ENCODE data around the gene CARD11. TPM values are rescaled to one million over a fixed set of nuclear protein-coding genes. Genes with fewer than 3 reads are reported as not detected.

The CARD11 gene
- total and polyA plus RNA-seq, 2 of the 4 experiments (the other 2 are of a cell fraction): 0.18 to 0.26 TPM

DNA sequence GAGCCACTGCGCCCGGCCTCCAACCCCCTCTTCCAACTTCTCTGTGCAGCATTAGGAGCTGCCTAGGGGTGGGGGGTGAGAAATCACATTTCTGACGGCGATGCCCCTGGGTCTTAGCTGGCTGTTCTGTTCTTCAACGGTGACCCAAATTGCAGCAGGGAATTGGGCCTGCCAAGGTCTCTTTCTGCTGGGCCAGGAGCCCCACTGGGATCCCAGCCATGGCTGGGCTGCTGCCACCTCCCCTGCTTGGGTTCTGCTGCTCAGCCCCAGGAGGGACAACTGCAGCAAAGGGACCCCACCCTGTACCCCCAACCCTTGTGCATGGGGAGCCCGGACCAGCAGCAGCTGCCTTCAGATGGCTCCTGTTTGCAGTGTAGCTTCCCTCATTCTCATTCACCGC, 155.9 kb downstream of the CARD11 start:
- no peak overlapping the region for H4K5ac ChIP-seq (ENCODE audit: low read depth, low read length)
- no peak overlapping the region for H3K18ac ChIP-seq (ENCODE audit: low read depth, low read length)
- dilution Hi-C loops (cut with HindIII; ENCODE audit: low sequenced_read_pairs, unreplicated experiment) (no loop called here), in situ Hi-C loops (cut with MboI; ENCODE audit: low sequenced_read_pairs) (loop anchor here (10.0 kb wide), 2 partner anchors 267 to 1007 kb away; no protein-coding TSS in a partner anchor), intact Hi-C loops (cut with micrococcal nuclease) (loop anchor here (1.0 to 5.0 kb wide), 2 partner anchors 267 to 1744 kb away; no protein-coding TSS in a partner anchor)
- H2AFZ ChIP-seq (replicated peaks; ENCODE audit: low read length, poor library complexity): no peak overlapping the region
- H3K9ac ChIP-seq (ENCODE audit: low read depth, low read length): no peak overlapping the region
- H3K27me3 ChIP-seq (ENCODE audit: control insufficient read depth, insufficient read depth, low read length): peaks cover 2% of the 10 kb centered on the region; the same call in 1 of the 2 replicates
- ChIA-PET CTCF (interaction anchor here (1.5 kb wide), 1 partner anchor 130 kb away, joined by 4 read pairs; no protein-coding TSS in a partner anchor), POLR2A (ENCODE audit: unreplicated experiment) (no interaction called here)
- no peak overlapping the region for H4K8ac ChIP-seq (ENCODE audit: low read depth in 2 of 2, low read length in 2 of 2)
- no peaks in the 10 kb centered on the region for H4K20me1 ChIP-seq (ENCODE audit: insufficient read depth, low read length)
- no peak overlapping the region for H2BK5ac ChIP-seq (ENCODE audit: low read depth, low read length, poor library complexity, severe bottlenecking)
- no peak overlapping the region for H4K91ac ChIP-seq (ENCODE audit: insufficient read depth, low read depth, low read length)
- no CpG with 5 or more reads among the region's 7 CpGs for WGBS, 2 experiments (ENCODE audit: extremely low coverage in 2 of 2, insufficient read length in 1 of 2)
- no peak overlapping the region for H2AK5ac ChIP-seq (ENCODE audit: low read depth, low read length)
- no peak overlapping the region for H2BK20ac ChIP-seq (ENCODE audit: low read depth, low read length)
- no peaks in the 10 kb centered on the region for H3K9me3 ChIP-seq (ENCODE audit: control insufficient read depth, insufficient read depth, low read length)
- H3K36me3 ChIP-seq (ENCODE audit: control insufficient read depth, insufficient read depth, low read length): no peaks in the 10 kb centered on the region
- H3K9me1 ChIP-seq (ENCODE audit: insufficient read depth, low read length): no peaks in the 10 kb centered on the region
- ATAC-seq (ENCODE audit: low read depth) (no peak), DNase-seq (no peak)
- H3K79me1 ChIP-seq (ENCODE audit: low read depth in 1 of 2, low read length in 2 of 2): no peaks in the 10 kb centered on the region
- no peak overlapping the region for H2BK120ac ChIP-seq (ENCODE audit: low read depth, low read length)
- H3K56ac ChIP-seq (ENCODE audit: extremely low read depth, insufficient read depth, low read length): no peak overlapping the region
- H3K4me2 ChIP-seq (ENCODE audit: low read depth, low read length): no peak overlapping the region
- no peak overlapping the region for H3K4ac ChIP-seq (ENCODE audit: low read depth, low read length)
- no peaks in the 10 kb centered on the region for H3K4me1 ChIP-seq (ENCODE audit: control insufficient read depth, insufficient read depth, low read length)
- H2AK9ac ChIP-seq (replicated peaks; ENCODE audit: low read depth, low read length, poor library complexity): no peak overlapping the region
- no peak overlapping the region for H3K14ac ChIP-seq (replicated peaks; ENCODE audit: low read depth, low read length)
- no peak overlapping the region for H3K27ac ChIP-seq (ENCODE audit: insufficient read depth, low read length)
- no TSS peak for BruUV-seq (replicated peaks)
- H2BK15ac ChIP-seq (ENCODE audit: low read depth, low read length): no peak overlapping the region
- H3K4me3 ChIP-seq (ENCODE audit: insufficient read depth, low read depth, low read length): no peak overlapping the region
- TF ChIP-seq RFX5 (IDR thresholded peaks at IDR 0.05; ENCODE audit: low read depth, low read length) (no peak), RAD21 (IDR thresholded peaks at IDR 0.05; ENCODE audit: low read length) (no peak), CEBPB (IDR thresholded peaks at IDR 0.05; ENCODE audit: low read depth, low read length) (no peak), RCOR1 (IDR thresholded peaks at IDR 0.05; ENCODE audit: insufficient replicate concordance, low read length) (no peak), NFE2L2 (IDR thresholded peaks at IDR 0.05; ENCODE audit: low read depth, low read length) (no peak)
- TF ChIP-seq, protein P1, sequence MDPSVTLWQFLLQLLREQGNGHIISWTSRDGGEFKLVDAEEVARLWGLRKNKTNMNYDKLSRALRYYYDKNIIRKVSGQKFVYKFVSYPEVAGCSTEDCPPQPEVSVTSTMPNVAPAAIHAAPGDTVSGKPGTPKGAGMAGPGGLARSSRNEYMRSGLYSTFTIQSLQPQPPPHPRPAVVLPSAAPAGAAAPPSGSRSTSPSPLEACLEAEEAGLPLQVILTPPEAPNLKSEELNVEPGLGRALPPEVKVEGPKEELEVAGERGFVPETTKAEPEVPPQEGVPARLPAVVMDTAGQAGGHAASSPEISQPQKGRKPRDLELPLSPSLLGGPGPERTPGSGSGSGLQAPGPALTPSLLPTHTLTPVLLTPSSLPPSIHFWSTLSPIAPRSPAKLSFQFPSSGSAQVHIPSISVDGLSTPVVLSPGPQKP (IDR thresholded peaks at IDR 0.05; ENCODE audit: borderline replicate concordance, low read depth, low read length): no peak
- H3K23ac ChIP-seq (ENCODE audit: low read depth, low read length): no peak overlapping the region

Data from IMR-90 (cell line).